ENCODE data around the gene STRA8.

STRA8 gene

GRCh38 chr7:135281363-135281949 lies 47.8 kb downstream of the STRA8 start:
- in situ Hi-C loops (cut with HindIII; ENCODE audit: low sequenced_read_pairs): no loop called here
- peak; percentile 85 for DNase-seq (ENCODE audit: low read depth, low spot score)
- peak; percentile 90 for TF ChIP-seq CTCF (IDR thresholded peaks at IDR 0.05; ENCODE audit: low read depth, low read length)
- H3K4me3 ChIP-seq (ENCODE audit: low read depth, low read length): no peak overlapping the region

- in situ Hi-C loops (cut with HindIII; ENCODE audit: low sequenced_read_pairs): no loop called here
- H3K4me3 ChIP-seq (ENCODE audit: low read depth, low read length): no peak overlapping the region
- TF ChIP-seq CTCF (IDR thresholded peaks at IDR 0.05; ENCODE audit: low read depth, low read length): no peak
- DNase-seq (ENCODE audit: low read depth, low spot score): peak; percentile 88
Observed at GRCh38 chr7:135282561-135283254, 49.1 kb downstream of the STRA8 start.

- no peak for TF ChIP-seq CTCF (IDR thresholded peaks at IDR 0.05; ENCODE audit: low read depth, low read length)
- no peak overlapping the region for H3K4me3 ChIP-seq (ENCODE audit: low read depth, low read length)
- in situ Hi-C loops (cut with HindIII; ENCODE audit: low sequenced_read_pairs): no loop called here
- DNase-seq (ENCODE audit: low read depth, low spot score): no peak
Observed at GRCh38 chr7:135283959-135284638, 50.5 kb downstream of the STRA8 start.

- no peak for TF ChIP-seq CTCF (IDR thresholded peaks at IDR 0.05; ENCODE audit: low read depth, low read length)
- no peak for DNase-seq (ENCODE audit: low read depth, low spot score)
- in situ Hi-C loops (cut with HindIII; ENCODE audit: low sequenced_read_pairs): no loop called here
- no peak overlapping the region for H3K4me3 ChIP-seq (ENCODE audit: low read depth, low read length)
Observed at GRCh38 chr7:135285547-135286233, 52.1 kb downstream of the STRA8 start.

- in situ Hi-C loops (cut with HindIII; ENCODE audit: low sequenced_read_pairs): no loop called here
- H3K4me3 ChIP-seq (ENCODE audit: low read depth, low read length): no peak overlapping the region
- no peak for TF ChIP-seq CTCF (IDR thresholded peaks at IDR 0.05; ENCODE audit: low read depth, low read length)
- no peak for DNase-seq (ENCODE audit: low read depth, low spot score)
Observed at GRCh38 chr7:135286876-135287275, 53.2 kb downstream of the STRA8 start.

- no peak overlapping the region for H3K4me3 ChIP-seq (ENCODE audit: low read depth, low read length)
- no peak for TF ChIP-seq CTCF (IDR thresholded peaks at IDR 0.05; ENCODE audit: low read depth, low read length)
- no peak for DNase-seq (ENCODE audit: low read depth, low spot score)
- in situ Hi-C loops (cut with HindIII; ENCODE audit: low sequenced_read_pairs): no loop called here
Observed at GRCh38 chr7:135290594-135290993, 57.0 kb downstream of the STRA8 start.

Data from astrocyte of the spinal cord (primary cell).